Keratinocyte (primary cell): ENCODE results near the gene RGMA. TPM values are rescaled to one million over a fixed set of nuclear protein-coding genes. Genes with fewer than 3 reads are reported as not detected.

ENCODE experiments used
- DNase-seq: peaks from one replicate; pipeline ENCODE4 v3.0.0-alpha.2; 2011; ENCODE audit warnings: low read depth, missing footprints, low spot score
- FAIRE-seq: peaks from 2 replicates; lab custom pipeline; 2011; peaks lifted over from hg19 to GRCh38; lab: Jason Lieb, UNC
- H2AFZ ChIP-seq: 2 replicates; pipeline ENCODE4 v1.6.0; 2012; ENCODE audit warnings: low read length, control low read depth, inconsistent platforms; ENCODE audit not compliant: control insufficient read depth
- H3K27ac ChIP-seq: 2 replicates; pipeline ENCODE4 v1.5.1; 2011; ENCODE audit warnings: low read length; ENCODE audit not compliant: control insufficient read depth, insufficient read depth
- H3K27me3 ChIP-seq: 3 replicates; pipeline ENCODE4 v1.6.0; 2011; ENCODE audit warnings: low read length; ENCODE audit not compliant: control insufficient read depth, insufficient read depth; ENCODE audit errors: extremely low read depth
- H3K36me3 ChIP-seq, 2 experiments: 2 replicates in 1 of 2; 3 replicates in 1 of 2; pipeline ENCODE4 v1.5.1; 2011; ENCODE audit warnings: low read length in 2 of 2, mild to moderate bottlenecking in 1 of 2; ENCODE audit not compliant: control insufficient read depth in 2 of 2, insufficient read depth in 2 of 2; ENCODE audit errors: extremely low read depth in 1 of 2
- H3K4me1 ChIP-seq: 3 replicates; pipeline ENCODE4 v1.5.1; 2011; ENCODE audit warnings: low read length; ENCODE audit not compliant: control insufficient read depth, insufficient read depth; ENCODE audit errors: extremely low read depth
- H3K4me2 ChIP-seq: 3 replicates; pipeline ENCODE4 v1.6.0; 2011; ENCODE audit warnings: low read depth, low read length; ENCODE audit not compliant: control insufficient read depth, insufficient read depth; ENCODE audit errors: extremely low read depth
- H3K4me3 ChIP-seq, 3 experiments: fragments of 200-600 bp in 1 of 3; sonication (generic) in 1 of 3; 2 replicates in 2 of 3; 3 replicates in 1 of 3; pipeline ENCODE4 v1.5.1; 2011 to 2016; ENCODE audit warnings: low read length in 3 of 3, mild to moderate bottlenecking in 3 of 3, control low read depth in 2 of 3, inconsistent platforms in 1 of 3, low read depth in 1 of 3, mixed read lengths in 1 of 3, mixed run types in 1 of 3, moderate library complexity in 1 of 3; ENCODE audit not compliant: control insufficient read depth in 2 of 3, insufficient read depth in 2 of 3; ENCODE audit errors: extremely low read depth in 1 of 3
- H3K79me2 ChIP-seq: 2 replicates; pipeline ENCODE4 v1.6.0; 2012; ENCODE audit warnings: low read length; ENCODE audit not compliant: control insufficient read depth, insufficient read depth
- H3K9ac ChIP-seq: 3 replicates; pipeline ENCODE4 v1.6.0; 2011; ENCODE audit warnings: low read length; ENCODE audit not compliant: control insufficient read depth, insufficient read depth; ENCODE audit errors: extremely low read depth
- H3K9me1 ChIP-seq: 3 replicates; pipeline ENCODE4 v1.6.0; 2011; ENCODE audit warnings: low read length; ENCODE audit not compliant: control insufficient read depth, insufficient read depth; ENCODE audit errors: extremely low read depth
- H3K9me3 ChIP-seq: 2 replicates; pipeline ENCODE4 v1.5.1; 2012; ENCODE audit warnings: low read depth, low read length; ENCODE audit not compliant: control insufficient read depth
- H4K20me1 ChIP-seq: 3 replicates; pipeline ENCODE4 v1.6.0; 2011; ENCODE audit warnings: low read length; ENCODE audit not compliant: control insufficient read depth, insufficient read depth; ENCODE audit errors: extremely low read depth
- EZH2 ChIP-seq: IDR thresholded peaks from one replicate; pipeline ENCODE4 v1.6.1; 2012; ENCODE audit warnings: inconsistent platforms, mild to moderate bottlenecking, low read length, moderate library complexity
- dilution Hi-C: fragments of 300-500 bp; cut with MboI; formaldehyde crosslinking; loops from one replicate; pipeline ENCODE4 v1.7.0; 2020; ENCODE audit warnings: low sequenced_read_pairs; ENCODE audit not compliant: extremely low pct_ligation_motif_present
- polyA plus RNA-seq, 5 experiments: library from polyadenylated mRNA; depleted of rRNA in 3 of 5; stranded (reverse) in 3 of 5; stranded (forward) in 1 of 5; unstranded in 1 of 5; fragments of >200 nt; gene quantifications; 1 replicate in 1 of 5; 2 replicates in 3 of 5; 3 replicates in 1 of 5; pipeline versions ENCODE4 v1.2.1 to v1.2.3, GENCODE V29; 2011 to 2012; ENCODE audit warnings: missing spikeins in 2 of 5, low read depth in 1 of 5, low replicate concordance in 1 of 5
- TF ChIP-seq, protein P1 (sequence below), 3 experiments: IDR thresholded peaks in 1 of 3; conservative IDR thresholded peaks in 1 of 3; optimal IDR thresholded peaks in 1 of 3; 2 replicates in 2 of 3; 3 replicates in 1 of 3; pipeline versions ENCODE3 to v1.5.1; 2011; ENCODE audit warnings: low read length in 3 of 3, mild to moderate bottlenecking in 3 of 3, moderate library complexity in 2 of 3, control low read depth in 1 of 3, inconsistent platforms in 1 of 3; ENCODE audit not compliant: insufficient read depth in 2 of 3; ENCODE audit errors: extremely low read depth in 1 of 3

Gene RGMA
- polyA plus RNA-seq, 1 donor (not counting 4 experiments of a cell fraction or from before 2014, with no cell fraction given), result 0.18 TPM

DNA sequence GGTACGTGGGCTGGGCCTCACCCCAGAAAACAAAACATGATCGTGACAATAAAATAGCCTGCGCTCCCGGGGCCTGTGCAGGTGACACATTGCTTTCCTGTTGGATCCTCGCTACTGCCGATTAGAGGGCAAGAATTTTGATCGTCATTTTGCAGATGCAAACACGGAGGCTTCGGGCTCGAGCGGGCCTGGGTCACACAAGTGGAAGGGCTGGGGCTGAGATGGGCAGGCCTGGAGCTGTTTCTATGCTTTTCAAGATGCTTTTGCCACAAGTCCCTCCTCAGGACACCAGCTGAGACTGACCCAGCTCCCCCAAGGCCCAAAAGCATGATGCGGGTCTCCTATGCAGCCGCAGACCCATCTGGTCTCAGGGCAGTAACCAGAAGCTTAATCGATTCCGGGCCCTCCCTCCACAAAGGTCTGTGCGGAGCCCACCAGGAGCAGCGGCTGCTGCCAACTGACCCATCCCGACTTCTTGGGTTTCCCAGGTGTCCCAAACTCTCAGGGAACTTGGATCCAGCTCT, 30.0 kb downstream of the RGMA start:
- no peaks in the 10 kb centered on the region for H3K9me3 ChIP-seq
- H4K20me1 ChIP-seq, result no peaks in the 10 kb centered on the region
- H3K9ac ChIP-seq, result no peak overlapping the region
- H3K9me1 ChIP-seq, result no peaks in the 10 kb centered on the region
- H2AFZ ChIP-seq, result no peak overlapping the region
- no peaks in the 10 kb centered on the region for H3K79me2 ChIP-seq
- H3K4me1 ChIP-seq, result peaks cover 20% of the 10 kb centered on the region
- TF ChIP-seq, protein P1, sequence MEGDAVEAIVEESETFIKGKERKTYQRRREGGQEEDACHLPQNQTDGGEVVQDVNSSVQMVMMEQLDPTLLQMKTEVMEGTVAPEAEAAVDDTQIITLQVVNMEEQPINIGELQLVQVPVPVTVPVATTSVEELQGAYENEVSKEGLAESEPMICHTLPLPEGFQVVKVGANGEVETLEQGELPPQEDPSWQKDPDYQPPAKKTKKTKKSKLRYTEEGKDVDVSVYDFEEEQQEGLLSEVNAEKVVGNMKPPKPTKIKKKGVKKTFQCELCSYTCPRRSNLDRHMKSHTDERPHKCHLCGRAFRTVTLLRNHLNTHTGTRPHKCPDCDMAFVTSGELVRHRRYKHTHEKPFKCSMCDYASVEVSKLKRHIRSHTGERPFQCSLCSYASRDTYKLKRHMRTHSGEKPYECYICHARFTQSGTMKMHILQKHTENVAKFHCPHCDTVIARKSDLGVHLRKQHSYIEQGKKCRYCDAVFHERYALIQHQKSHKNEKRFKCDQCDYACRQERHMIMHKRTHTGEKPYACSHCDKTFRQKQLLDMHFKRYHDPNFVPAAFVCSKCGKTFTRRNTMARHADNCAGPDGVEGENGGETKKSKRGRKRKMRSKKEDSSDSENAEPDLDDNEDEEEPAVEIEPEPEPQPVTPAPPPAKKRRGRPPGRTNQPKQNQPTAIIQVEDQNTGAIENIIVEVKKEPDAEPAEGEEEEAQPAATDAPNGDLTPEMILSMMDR (optimal IDR thresholded peaks at IDR 0.05 in 1 of 3, IDR thresholded peaks at IDR 0.05 in 1 of 3, conservative IDR thresholded peaks at IDR 0.05 in 1 of 3; ENCODE audit: extremely low read depth in 1 of 3, insufficient read depth in 2 of 3, low read length in 3 of 3), result no peak
- no peak for TF ChIP-seq EZH2
- H3K27ac ChIP-seq, result no peak overlapping the region
- H3K4me3 ChIP-seq, result no peak overlapping the region
- H3K27me3 ChIP-seq, result peaks cover 3% of the 10 kb centered on the region
- H3K4me2 ChIP-seq, result no peak overlapping the region
- H3K36me3 ChIP-seq, result no peaks in the 10 kb centered on the region
- dilution Hi-C loops, result no loop called here
- no peak for FAIRE-seq
- no peak for DNase-seq

DNA sequence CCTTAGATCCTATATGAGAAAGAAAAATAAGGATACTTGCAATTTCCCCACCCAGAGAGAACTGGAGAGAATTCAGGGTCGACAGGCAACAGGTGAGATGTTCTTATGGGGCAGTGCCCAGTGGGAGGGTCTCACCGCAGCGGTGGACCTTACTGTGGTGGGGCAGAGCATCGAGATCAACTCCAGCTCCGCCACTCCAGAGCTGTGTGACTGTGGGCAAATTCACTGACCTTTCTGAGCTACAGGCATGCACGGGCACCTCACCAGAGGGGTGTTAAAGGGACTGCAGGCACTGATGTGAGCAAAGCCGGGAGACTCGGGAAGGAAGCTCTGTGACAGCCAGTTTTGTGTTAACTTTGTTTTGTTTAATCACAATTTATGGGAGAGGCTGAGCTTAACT, 30.9 kb downstream of the RGMA start:
- H3K27ac ChIP-seq, result no peak overlapping the region
- no peak overlapping the region for H3K4me2 ChIP-seq
- dilution Hi-C loops, result no loop called here
- H3K4me3 ChIP-seq, result no peak overlapping the region
- H3K27me3 ChIP-seq, result no peaks in the 10 kb centered on the region
- peaks cover 12% of the 10 kb centered on the region for H3K4me1 ChIP-seq
- no peak for TF ChIP-seq EZH2
- TF ChIP-seq, protein P1 (optimal IDR thresholded peaks at IDR 0.05 in 1 of 3, IDR thresholded peaks at IDR 0.05 in 1 of 3, conservative IDR thresholded peaks at IDR 0.05 in 1 of 3; ENCODE audit: extremely low read depth in 1 of 3, insufficient read depth in 2 of 3, low read length in 3 of 3), result no peak
- H3K9me3 ChIP-seq, result no peaks in the 10 kb centered on the region
- H3K9me1 ChIP-seq, result no peaks in the 10 kb centered on the region
- H4K20me1 ChIP-seq, result no peaks in the 10 kb centered on the region
- H3K9ac ChIP-seq, result no peak overlapping the region
- FAIRE-seq, result no peak
- H3K79me2 ChIP-seq, result no peaks in the 10 kb centered on the region
- no peak for DNase-seq
- no peak overlapping the region for H2AFZ ChIP-seq
- no peaks in the 10 kb centered on the region for H3K36me3 ChIP-seq
